Pons (tissue), 1 donor: ENCODE data around the gene PRDM16.

Experiments used
- DNase-seq: peaks from one replicate; pipeline ENCODE4 v3.0.0-alpha.2; 2016; ENCODE audit warnings: low spot score

PRDM16 gene

GRCh38 chr1:3339856-3340255, 270.9 kb downstream of the PRDM16 start:
- no peak for DNase-seq

- DNase-seq = no peak
Observed at GRCh38 chr1:3340548-3341235, 271.7 kb downstream of the PRDM16 start.

- no peak for DNase-seq
Observed at GRCh38 chr1:3341236-3341994, 272.4 kb downstream of the PRDM16 start.

- DNase-seq = no peak
Observed at GRCh38 chr1:3342960-3343359, 274.0 kb downstream of the PRDM16 start.

GRCh38 chr1:3344395-3344794, 275.4 kb downstream of the PRDM16 start:
- no peak for DNase-seq

GRCh38 chr1:3345792-3346191, 276.8 kb downstream of the PRDM16 start:
- DNase-seq = no peak

GRCh38 chr1:3346478-3346877, 277.5 kb downstream of the PRDM16 start:
- DNase-seq = no peak

GRCh38 chr1:3347257-3348020, 278.4 kb downstream of the PRDM16 start:
- DNase-seq = no peak

GRCh38 chr1:3348196-3348865, 279.3 kb downstream of the PRDM16 start:
- DNase-seq = peak; percentile 73

GRCh38 chr1:3349161-3349967, 280.4 kb downstream of the PRDM16 start:
- no peak for DNase-seq

GRCh38 chr1:3349968-3350299, 280.9 kb downstream of the PRDM16 start:
- DNase-seq = no peak

GRCh38 chr1:3350506-3351261, 281.7 kb downstream of the PRDM16 start:
- peak; percentile 83 for DNase-seq

GRCh38 chr1:3351449-3352298, 282.7 kb downstream of the PRDM16 start:
- no peak for DNase-seq

GRCh38 chr1:3352299-3352951, 283.4 kb downstream of the PRDM16 start:
- no peak for DNase-seq

GRCh38 chr1:3352952-3353331, 283.9 kb downstream of the PRDM16 start:
- DNase-seq = no peak

GRCh38 chr1:3353876-3354275, 284.9 kb downstream of the PRDM16 start:
- no peak for DNase-seq

- DNase-seq = no peak
Observed at GRCh38 chr1:3355089-3355488, 286.1 kb downstream of the PRDM16 start.

GRCh38 chr1:3355894-3356826, 287.2 kb downstream of the PRDM16 start:
- DNase-seq = no peak
